SK-N-SH (cell line): ENCODE data around the gene THSD4. TPM values are rescaled to one million over a fixed set of nuclear protein-coding genes. Genes with fewer than 3 reads are reported as not detected.
A peak's percentile ranks its signal among the peaks of the same experiment; 100 is the strongest.

ENCODE experiments used
- CTCF ChIA-PET: fragments of 300-600, 350-600 bp; formaldehyde crosslinking; extraction: SDS; loops from one replicate; lab custom pipeline; 2021; lab: Yijun Ruan, JAX
- POLR2A ChIA-PET: fragments of 350-600 bp; sonication (Branson Sonifier 250); formaldehyde crosslinking; extraction: SDS; loops from one replicate; lab custom pipeline; 2020; ENCODE audit warnings: antibody characterized with exemption, inconsistent platforms; lab: Yijun Ruan, JAX
- DNase-seq: peaks from one replicate; pipeline ENCODE4 v3.0.0; 2012
- H2AFZ ChIP-seq: fragments of 200-600 bp; sonication (generic); 2 replicates; pipeline ENCODE4 v1.8.1; 2016; ENCODE audit warnings: antibody characterized with exemption, mild to moderate bottlenecking, low read depth
- H3F3A ChIP-seq: fragments of 200-600 bp; sonication (generic); replicated peaks from 2 replicates; pipeline ENCODE3; 2016; ENCODE audit warnings: antibody characterized with exemption, mild to moderate bottlenecking; ENCODE audit not compliant: insufficient read depth
- H3K27ac ChIP-seq, 2 experiments: fragments of 200-500 bp in 1 of 2; fragments of 200-600 bp in 1 of 2; sonication (Bioruptor generic) in 1 of 2; sonication (generic), shearing (Covaris generic) in 1 of 2; 2 replicates each; pipeline versions ENCODE4 v1.5.1 to v1.6.1; 2014 to 2016; ENCODE audit warnings: low read depth in 2 of 2, inconsistent platforms in 1 of 2, low read length in 1 of 2, mild to moderate bottlenecking in 1 of 2, mixed read lengths in 1 of 2
- H3K27me3 ChIP-seq: fragments of 200-600 bp; sonication (generic), shearing (Covaris generic); 2 replicates; pipeline ENCODE4 v1.6.1; 2016; ENCODE audit warnings: mixed run types; ENCODE audit not compliant: insufficient read depth
- H3K36me3 ChIP-seq, 2 experiments: fragments of 200-500 bp in 1 of 2; fragments of 200-600 bp in 1 of 2; sonication (Bioruptor generic) in 1 of 2; sonication (generic) in 1 of 2; replicated peaks in 1 of 2; 2 replicates each; pipeline versions ENCODE3 to v1.5.1; 2014 to 2016; ENCODE audit warnings: low read length in 1 of 2, mild to moderate bottlenecking in 1 of 2; ENCODE audit not compliant: insufficient read depth in 2 of 2, control insufficient read depth in 1 of 2
- H3K4me1 ChIP-seq, 2 experiments: fragments of 200-500 bp in 1 of 2; fragments of 200-600 bp in 1 of 2; sonication (Bioruptor generic) in 1 of 2; sonication (generic), shearing (Covaris generic) in 1 of 2; 2 replicates each; pipeline versions ENCODE4 v1.5.1 to v1.6.1; 2014 to 2016; ENCODE audit warnings: low read depth in 1 of 2, low read length in 1 of 2, mixed run types in 1 of 2; ENCODE audit not compliant: insufficient read depth in 2 of 2, control insufficient read depth in 1 of 2
- H3K4me2 ChIP-seq: fragments of 200-600 bp; sonication (generic), shearing (Covaris generic); 2 replicates; pipeline ENCODE4 v1.6.1; 2017; ENCODE audit warnings: mixed run types
- H3K4me3 ChIP-seq, 2 experiments: fragments of 200-500 bp in 1 of 2; fragments of 200-600 bp in 1 of 2; sonication (Bioruptor generic) in 1 of 2; sonication (generic), shearing (Covaris generic) in 1 of 2; 2 replicates each; pipeline versions ENCODE4 v1.5.1 to v1.8.1; 2014 to 2016; ENCODE audit warnings: low read depth in 2 of 2, inconsistent platforms in 1 of 2, low read length in 1 of 2, mild to moderate bottlenecking in 1 of 2, mixed read lengths in 1 of 2, moderate library complexity in 1 of 2
- H3K79me2 ChIP-seq: fragments of 200-600 bp; sonication (generic); 2 replicates; pipeline ENCODE4 v1.8.1; 2017; ENCODE audit warnings: mild to moderate bottlenecking; ENCODE audit not compliant: insufficient read depth
- H3K9ac ChIP-seq: fragments of 200-600 bp; sonication (generic); 2 replicates; pipeline ENCODE4 v1.6.1; 2017; ENCODE audit warnings: mixed run types
- H3K9me2 ChIP-seq: fragments of 200-600 bp; sonication (generic); 2 replicates; pipeline ENCODE4 v1.6.1; 2017; ENCODE audit warnings: mixed run types
- H3K9me3 ChIP-seq: fragments of 200-600 bp; sonication (generic); 2 replicates; pipeline ENCODE4 v1.6.1; 2017; ENCODE audit warnings: mixed run types, mild to moderate bottlenecking, moderate library complexity
- H4K20me1 ChIP-seq: fragments of 200-600 bp; sonication (generic); 2 replicates; pipeline ENCODE4 v1.6.1; 2017; ENCODE audit warnings: mild to moderate bottlenecking, mixed run types; ENCODE audit not compliant: insufficient read depth
- EZH2phosphoT487 ChIP-seq: fragments of 200-600 bp; sonication (generic); IDR thresholded peaks from 2 replicates; pipeline ENCODE4 v1.6.1; 2017; ENCODE audit warnings: low read depth, mixed run types, mild to moderate bottlenecking, antibody characterized with exemption, moderate library complexity, borderline replicate concordance
- GABPA ChIP-seq: IDR thresholded peaks from 2 replicates; pipeline ENCODE4 v1.4.0; 2012; ENCODE audit warnings: low read depth, mild to moderate bottlenecking
- GATA2 ChIP-seq: sonication (generic); formaldehyde crosslinking; IDR thresholded peaks from 2 replicates; pipeline ENCODE4 v1.5.0; 2020; ENCODE audit warnings: mild to moderate bottlenecking, missing genetic modification reagents
- JUND ChIP-seq: IDR thresholded peaks from 2 replicates; pipeline ENCODE4 v1.4.0; 2012
- MAX ChIP-seq: IDR thresholded peaks from 2 replicates; pipeline ENCODE4 v1.4.0; 2012; ENCODE audit warnings: low read depth
- POLR2AphosphoS5 ChIP-seq: IDR thresholded peaks from 2 replicates; pipeline ENCODE4 v1.6.1; 2012; ENCODE audit warnings: low read depth, low read length
- RXRA ChIP-seq: IDR thresholded peaks from 2 replicates; pipeline ENCODE4 v1.4.0; 2012; ENCODE audit warnings: low read depth, mild to moderate bottlenecking, borderline replicate concordance
- SMC3 ChIP-seq: IDR thresholded peaks from 2 replicates; pipeline ENCODE4 v1.6.1; 2012; ENCODE audit warnings: low read depth, low read length, improper control_type of control experiment
- TAF1 ChIP-seq: IDR thresholded peaks from 2 replicates; pipeline ENCODE4 v1.6.1; 2012; ENCODE audit warnings: low read depth, mild to moderate bottlenecking, low read length, moderate library complexity, borderline replicate concordance
- TCF12 ChIP-seq: IDR thresholded peaks from 2 replicates; pipeline ENCODE4 v1.4.0; 2012
- TEAD4 ChIP-seq: IDR thresholded peaks from 2 replicates; pipeline ENCODE4 v1.4.0; 2012; ENCODE audit warnings: mild to moderate bottlenecking, borderline replicate concordance; ENCODE audit not compliant: insufficient read depth
- WGBS: methylation state at CpG from one replicate; pipeline ENCODE4 v1.1.6; 2017; ENCODE audit warnings: low lambda C conversion rate; 5-methylcytosine and 5-hydroxymethylcytosine counted together
- polyA plus RNA-seq, 3 experiments: library from polyadenylated mRNA; depleted of rRNA; stranded (reverse); fragments of >200 nt; gene quantifications; 2 replicates each; pipeline ENCODE4 v1.2.3, GENCODE V29; 2012
- TF ChIP-seq, protein P1 (sequence below): IDR thresholded peaks from 2 replicates; pipeline ENCODE4 v1.4.0; 2012; ENCODE audit warnings: low read depth, borderline replicate concordance
- TF ChIP-seq, protein P2 (sequence below): IDR thresholded peaks from 2 replicates; pipeline ENCODE4 v1.6.1; 2012; ENCODE audit warnings: mild to moderate bottlenecking, low read depth, low read length, moderate library complexity
- TF ChIP-seq, protein P3 (sequence below): fragments of 200-600 bp; sonication (generic); IDR thresholded peaks from 2 replicates; pipeline ENCODE4 v1.6.1; 2017; ENCODE audit warnings: antibody characterized with exemption, mild to moderate bottlenecking, moderate library complexity
- TF ChIP-seq, protein P4 (sequence below): IDR thresholded peaks from 2 replicates; pipeline ENCODE4; 2012
- TF ChIP-seq, protein P5 (sequence below): fragments of 150-350 bp; IDR thresholded peaks from 2 replicates; pipeline ENCODE4 v1.6.1; 2017; ENCODE audit warnings: antibody characterized with exemption, low read length, low read depth, borderline replicate concordance

The THSD4 gene
- polyA plus RNA-seq, 1 of the 3 experiments (the other 2 are of a cell fraction): 79.1 TPM

DNA sequence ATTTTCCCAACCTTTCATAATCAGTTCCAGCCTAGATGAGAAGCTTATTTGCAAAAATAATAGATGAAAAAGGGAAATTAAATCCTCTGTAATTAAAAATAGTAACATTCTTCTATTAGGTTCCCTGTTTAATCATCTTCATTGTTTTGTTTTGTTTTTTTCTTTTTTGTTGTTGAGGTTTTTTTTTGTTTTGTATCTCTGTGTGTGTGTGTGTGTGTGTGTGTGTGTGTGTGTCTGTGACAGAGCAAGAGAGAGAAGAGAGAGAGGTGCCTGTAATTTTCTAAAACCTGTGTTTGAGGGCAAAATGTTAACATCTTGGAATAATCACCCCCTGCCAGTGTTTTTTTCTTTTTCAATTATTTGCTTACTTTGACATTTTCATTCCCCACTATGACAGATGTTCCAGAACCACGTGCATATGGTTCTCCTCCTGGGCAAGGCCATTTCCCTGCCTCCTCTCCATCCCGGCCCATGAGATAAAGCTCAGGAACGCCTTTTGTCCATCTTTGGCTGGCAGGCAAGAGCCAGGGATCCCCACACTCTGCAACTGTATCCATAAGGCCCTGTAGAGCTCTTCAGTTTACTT lies 573.3 kb downstream of the THSD4 start:
- Histone ChIP-seq H3K36me3 (no peaks in the 10 kb centered on the region), H3K4me3 (no peak overlapping the region), H3K4me2 (0 out of 2 replicates have a peak overlapping the region, but pooled peaks have one; percentile 37), H3K27ac (peak overlapping the region; percentile 52 to 64; a peak in 3 of 4 replicates), H3K4me1 (peaks cover 13 to 31% of the 10 kb centered on the region in 2 experiments), H2AFZ (no peak overlapping the region), H3K79me2 (no peaks in the 10 kb centered on the region), H3F3A (peaks cover 28% of the 10 kb centered on the region), H4K20me1 (no peaks in the 10 kb centered on the region), H3K27me3 (no peaks in the 10 kb centered on the region), H3K9me3 (no peaks in the 10 kb centered on the region), H3K9ac (no peak overlapping the region), H3K9me2 (no peaks in the 10 kb centered on the region)
- TF ChIP-seq, protein P1, sequence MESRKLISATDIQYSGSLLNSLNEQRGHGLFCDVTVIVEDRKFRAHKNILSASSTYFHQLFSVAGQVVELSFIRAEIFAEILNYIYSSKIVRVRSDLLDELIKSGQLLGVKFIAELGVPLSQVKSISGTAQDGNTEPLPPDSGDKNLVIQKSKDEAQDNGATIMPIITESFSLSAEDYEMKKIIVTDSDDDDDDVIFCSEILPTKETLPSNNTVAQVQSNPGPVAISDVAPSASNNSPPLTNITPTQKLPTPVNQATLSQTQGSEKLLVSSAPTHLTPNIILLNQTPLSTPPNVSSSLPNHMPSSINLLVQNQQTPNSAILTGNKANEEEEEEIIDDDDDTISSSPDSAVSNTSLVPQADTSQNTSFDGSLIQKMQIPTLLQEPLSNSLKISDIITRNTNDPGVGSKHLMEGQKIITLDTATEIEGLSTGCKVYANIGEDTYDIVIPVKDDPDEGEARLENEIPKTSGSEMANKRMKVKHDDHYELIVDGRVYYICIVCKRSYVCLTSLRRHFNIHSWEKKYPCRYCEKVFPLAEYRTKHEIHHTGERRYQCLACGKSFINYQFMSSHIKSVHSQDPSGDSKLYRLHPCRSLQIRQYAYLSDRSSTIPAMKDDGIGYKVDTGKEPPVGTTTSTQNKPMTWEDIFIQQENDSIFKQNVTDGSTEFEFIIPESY: no peak
- TF ChIP-seq, protein P2, sequence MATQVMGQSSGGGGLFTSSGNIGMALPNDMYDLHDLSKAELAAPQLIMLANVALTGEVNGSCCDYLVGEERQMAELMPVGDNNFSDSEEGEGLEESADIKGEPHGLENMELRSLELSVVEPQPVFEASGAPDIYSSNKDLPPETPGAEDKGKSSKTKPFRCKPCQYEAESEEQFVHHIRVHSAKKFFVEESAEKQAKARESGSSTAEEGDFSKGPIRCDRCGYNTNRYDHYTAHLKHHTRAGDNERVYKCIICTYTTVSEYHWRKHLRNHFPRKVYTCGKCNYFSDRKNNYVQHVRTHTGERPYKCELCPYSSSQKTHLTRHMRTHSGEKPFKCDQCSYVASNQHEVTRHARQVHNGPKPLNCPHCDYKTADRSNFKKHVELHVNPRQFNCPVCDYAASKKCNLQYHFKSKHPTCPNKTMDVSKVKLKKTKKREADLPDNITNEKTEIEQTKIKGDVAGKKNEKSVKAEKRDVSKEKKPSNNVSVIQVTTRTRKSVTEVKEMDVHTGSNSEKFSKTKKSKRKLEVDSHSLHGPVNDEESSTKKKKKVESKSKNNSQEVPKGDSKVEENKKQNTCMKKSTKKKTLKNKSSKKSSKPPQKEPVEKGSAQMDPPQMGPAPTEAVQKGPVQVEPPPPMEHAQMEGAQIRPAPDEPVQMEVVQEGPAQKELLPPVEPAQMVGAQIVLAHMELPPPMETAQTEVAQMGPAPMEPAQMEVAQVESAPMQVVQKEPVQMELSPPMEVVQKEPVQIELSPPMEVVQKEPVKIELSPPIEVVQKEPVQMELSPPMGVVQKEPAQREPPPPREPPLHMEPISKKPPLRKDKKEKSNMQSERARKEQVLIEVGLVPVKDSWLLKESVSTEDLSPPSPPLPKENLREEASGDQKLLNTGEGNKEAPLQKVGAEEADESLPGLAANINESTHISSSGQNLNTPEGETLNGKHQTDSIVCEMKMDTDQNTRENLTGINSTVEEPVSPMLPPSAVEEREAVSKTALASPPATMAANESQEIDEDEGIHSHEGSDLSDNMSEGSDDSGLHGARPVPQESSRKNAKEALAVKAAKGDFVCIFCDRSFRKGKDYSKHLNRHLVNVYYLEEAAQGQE: no peak
- no peak for TF ChIP-seq GABPA
- no peak for TF ChIP-seq MAX
- TF ChIP-seq RXRA: no peak
- no peak for TF ChIP-seq POLR2AphosphoS5
- TF ChIP-seq TEAD4: no peak
- no peak for TF ChIP-seq EZH2phosphoT487
- TF ChIP-seq, protein P3, sequence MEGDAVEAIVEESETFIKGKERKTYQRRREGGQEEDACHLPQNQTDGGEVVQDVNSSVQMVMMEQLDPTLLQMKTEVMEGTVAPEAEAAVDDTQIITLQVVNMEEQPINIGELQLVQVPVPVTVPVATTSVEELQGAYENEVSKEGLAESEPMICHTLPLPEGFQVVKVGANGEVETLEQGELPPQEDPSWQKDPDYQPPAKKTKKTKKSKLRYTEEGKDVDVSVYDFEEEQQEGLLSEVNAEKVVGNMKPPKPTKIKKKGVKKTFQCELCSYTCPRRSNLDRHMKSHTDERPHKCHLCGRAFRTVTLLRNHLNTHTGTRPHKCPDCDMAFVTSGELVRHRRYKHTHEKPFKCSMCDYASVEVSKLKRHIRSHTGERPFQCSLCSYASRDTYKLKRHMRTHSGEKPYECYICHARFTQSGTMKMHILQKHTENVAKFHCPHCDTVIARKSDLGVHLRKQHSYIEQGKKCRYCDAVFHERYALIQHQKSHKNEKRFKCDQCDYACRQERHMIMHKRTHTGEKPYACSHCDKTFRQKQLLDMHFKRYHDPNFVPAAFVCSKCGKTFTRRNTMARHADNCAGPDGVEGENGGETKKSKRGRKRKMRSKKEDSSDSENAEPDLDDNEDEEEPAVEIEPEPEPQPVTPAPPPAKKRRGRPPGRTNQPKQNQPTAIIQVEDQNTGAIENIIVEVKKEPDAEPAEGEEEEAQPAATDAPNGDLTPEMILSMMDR: no peak
- TF ChIP-seq SMC3: no peak
- TF ChIP-seq GATA2 (CRISPR knock-in tag): no peak
- TF ChIP-seq, protein P4, sequence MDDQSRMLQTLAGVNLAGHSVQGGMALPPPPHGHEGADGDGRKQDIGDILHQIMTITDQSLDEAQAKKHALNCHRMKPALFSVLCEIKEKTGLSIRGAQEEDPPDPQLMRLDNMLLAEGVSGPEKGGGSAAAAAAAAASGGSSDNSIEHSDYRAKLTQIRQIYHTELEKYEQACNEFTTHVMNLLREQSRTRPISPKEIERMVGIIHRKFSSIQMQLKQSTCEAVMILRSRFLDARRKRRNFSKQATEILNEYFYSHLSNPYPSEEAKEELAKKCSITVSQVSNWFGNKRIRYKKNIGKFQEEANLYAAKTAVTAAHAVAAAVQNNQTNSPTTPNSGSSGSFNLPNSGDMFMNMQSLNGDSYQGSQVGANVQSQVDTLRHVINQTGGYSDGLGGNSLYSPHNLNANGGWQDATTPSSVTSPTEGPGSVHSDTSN: no peak
- TF ChIP-seq, protein P5, sequence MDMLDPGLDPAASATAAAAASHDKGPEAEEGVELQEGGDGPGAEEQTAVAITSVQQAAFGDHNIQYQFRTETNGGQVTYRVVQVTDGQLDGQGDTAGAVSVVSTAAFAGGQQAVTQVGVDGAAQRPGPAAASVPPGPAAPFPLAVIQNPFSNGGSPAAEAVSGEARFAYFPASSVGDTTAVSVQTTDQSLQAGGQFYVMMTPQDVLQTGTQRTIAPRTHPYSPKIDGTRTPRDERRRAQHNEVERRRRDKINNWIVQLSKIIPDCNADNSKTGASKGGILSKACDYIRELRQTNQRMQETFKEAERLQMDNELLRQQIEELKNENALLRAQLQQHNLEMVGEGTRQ: no peak
- TF ChIP-seq JUND: no peak
- TF ChIP-seq TAF1: no peak
- TF ChIP-seq TCF12: no peak
- no peak for DNase-seq
- ChIA-PET POLR2A (no interaction called here), CTCF (interaction anchor here (0.7 to 1.4 kb wide), 2 partner anchors 10 to 113 kb away, joined by 4 read pairs; no protein-coding TSS in a partner anchor)
- WGBS: 69% methylated on average over 3 of the region's 3 CpGs
